Epithelial cell of esophagus (primary cell): ENCODE data around the gene SYNGR1.
A peak's percentile ranks its signal among the peaks of the same experiment; 100 is the strongest.

Experiments
- DNase-seq: peaks from one replicate; pipeline ENCODE4 v3.0.0; 2010; ENCODE audit warnings: low read depth
- H3K4me3 ChIP-seq: 2 replicates; pipeline ENCODE4 v1.5.1; 2011; ENCODE audit warnings: mild to moderate bottlenecking, low read length, control low read depth
- CTCF ChIP-seq: IDR thresholded peaks from 2 replicates; pipeline ENCODE4 v1.5.1; 2011; ENCODE audit warnings: low read depth, mild to moderate bottlenecking, low read length, control low read depth, inconsistent platforms; ENCODE audit not compliant: insufficient read depth; ENCODE audit errors: missing control alignments

SYNGR1 gene

GRCh38 chr22:39374191-39374590, 24.4 kb downstream of the SYNGR1 start:
- DNase-seq = no peak
- no peak overlapping the region for H3K4me3 ChIP-seq
- no peak for TF ChIP-seq CTCF

- no peak for TF ChIP-seq CTCF
- no peak for DNase-seq
- no peak overlapping the region for H3K4me3 ChIP-seq
Measured at GRCh38 chr22:39374801-39375200, 25.0 kb downstream of the SYNGR1 start.

- no peak for DNase-seq
- no peak for TF ChIP-seq CTCF
Measured at GRCh38 chr22:39375646-39376045, 25.9 kb downstream of the SYNGR1 start.

GRCh38 chr22:39379756-39380730, 30.3 kb downstream of the SYNGR1 start:
- no peak overlapping the region for H3K4me3 ChIP-seq
- peak; percentile 18 for DNase-seq
- TF ChIP-seq CTCF = no peak

More at GRCh38 chr22:39375646-39376045, 25.9 kb downstream of the SYNGR1 start:
- no peak overlapping the region for H3K4me3 ChIP-seq

GRCh38 chr22:39381009-39381755, 31.4 kb downstream of the SYNGR1 start:
- no peak for TF ChIP-seq CTCF
- no peak for DNase-seq
- H3K4me3 ChIP-seq = no peak overlapping the region

GRCh38 chr22:39381930-39382329, 32.1 kb downstream of the SYNGR1 start:
- TF ChIP-seq CTCF = no peak
- no peak overlapping the region for H3K4me3 ChIP-seq
- DNase-seq = no peak
